ENCODE results near the gene TAP2. TPM values are rescaled to one million over a fixed set of nuclear protein-coding genes. Genes with fewer than 3 reads are reported as not detected.
A peak's percentile ranks its signal among the peaks of the same experiment; 100 is the strongest.

Gene TAP2
- total and polyA plus RNA-seq, 2 experiments from 2014 or later = 2.2 to 4.6 TPM

GRCh38 chr6:32819729-32820128 is 18.8 kb downstream of the TAP2 start:
- peak; percentile 88 for DNase-seq
- no peak overlapping the region for H2AFZ ChIP-seq
- H3F3A ChIP-seq (ENCODE audit: insufficient read depth) = no peaks in the 10 kb centered on the region
- H3K27me3 ChIP-seq (replicated peaks; ENCODE audit: insufficient read depth) = peaks cover 23% of the 10 kb centered on the region
- no peak overlapping the region for H3K4me3 ChIP-seq
- TF ChIP-seq EZH2 (IDR thresholded peaks at IDR 0.05; ENCODE audit: insufficient read depth, poor library complexity, severe bottlenecking) (no peak), EZH2phosphoT487 (IDR thresholded peaks at IDR 0.05; ENCODE audit: insufficient read depth, low read depth) (no peak)
- H3K9me2 ChIP-seq (ENCODE audit: insufficient read depth) = no peaks in the 10 kb centered on the region
- H3K27ac ChIP-seq = no peak overlapping the region
- H4K20me1 ChIP-seq (ENCODE audit: insufficient read depth) = no peaks in the 10 kb centered on the region
- H3K9me3 ChIP-seq (ENCODE audit: low read depth) = no peaks in the 10 kb centered on the region
- H3K36me3 ChIP-seq (ENCODE audit: low read depth) = no peaks in the 10 kb centered on the region
- peak overlapping the region; percentile 10 for H3K4me2 ChIP-seq (ENCODE audit: unreplicated experiment)
- H3K79me2 ChIP-seq (ENCODE audit: insufficient read depth) = no peaks in the 10 kb centered on the region
- H3K4me1 ChIP-seq (ENCODE audit: insufficient read depth) = peaks cover 9% of the 10 kb centered on the region; the same call in 1 of the 2 replicates
- WGBS, 2 experiments (ENCODE audit: low coverage in 1 of 2, low lambda C conversion rate in 2 of 2, missing lambda C conversion rate in 2 of 2) = 39 to 41% methylated on average over 3 of the region's 3 CpGs
- in situ Hi-C loops (cut with MboI) = no loop called here
- H3K9ac ChIP-seq = no peak overlapping the region

- Histone ChIP-seq H3K27me3 (replicated peaks; ENCODE audit: insufficient read depth) (peaks cover 28% of the 10 kb centered on the region), H3F3A (ENCODE audit: insufficient read depth) (no peaks in the 10 kb centered on the region), H3K27ac (no peak overlapping the region), H3K36me3 (ENCODE audit: low read depth) (no peaks in the 10 kb centered on the region), H3K4me1 (ENCODE audit: insufficient read depth) (peaks cover 9% of the 10 kb centered on the region; the same call in 1 of the 2 replicates), H3K4me2 (ENCODE audit: unreplicated experiment) (no peak overlapping the region), H2AFZ (no peak overlapping the region), H4K20me1 (ENCODE audit: insufficient read depth) (no peaks in the 10 kb centered on the region), H3K9me2 (ENCODE audit: insufficient read depth) (no peaks in the 10 kb centered on the region), H3K9ac (no peak overlapping the region), H3K79me2 (ENCODE audit: insufficient read depth) (no peaks in the 10 kb centered on the region), H3K4me3 (no peak overlapping the region), H3K9me3 (ENCODE audit: low read depth) (no peaks in the 10 kb centered on the region)
- WGBS, 2 experiments (ENCODE audit: low coverage in 1 of 2, low lambda C conversion rate in 2 of 2, missing lambda C conversion rate in 2 of 2) = 45 to 47% methylated on average over 2 of the region's 2 CpGs
- DNase-seq = no peak
- TF ChIP-seq EZH2 (IDR thresholded peaks at IDR 0.05; ENCODE audit: insufficient read depth, poor library complexity, severe bottlenecking) (no peak), EZH2phosphoT487 (IDR thresholded peaks at IDR 0.05; ENCODE audit: insufficient read depth, low read depth) (no peak)
- in situ Hi-C loops (cut with MboI) = no loop called here
These were observed 19.7 kb downstream of the TAP2 start for GRCh38 chr6:32818867-32819266.

GRCh38 chr6:32816746-32817204 is 21.8 kb downstream of the TAP2 start, which contains the start of gene HLA-DOB:
Gene HLA-DOB, minus strand, starts transcription at chr6:32817002. Its CDS starts 51 bp downstream, at chr6:32816951.
- Histone ChIP-seq H3K79me2 (ENCODE audit: insufficient read depth) (no peaks in the 10 kb centered on the region), H3K4me3 (no peak within 1 kb of the TSS), H3K4me1 (ENCODE audit: insufficient read depth) (peaks cover 9% of the 10 kb centered on the region; the same call in 1 of the 2 replicates), H3K9me2 (ENCODE audit: insufficient read depth) (no peaks in the 10 kb centered on the region), H3K36me3 (ENCODE audit: low read depth) (no peaks in the 10 kb centered on the region), H3F3A (ENCODE audit: insufficient read depth) (no peaks in the 10 kb centered on the region), H3K27ac (no peak within 1 kb of the TSS), H2AFZ (no peak within 1 kb of the TSS), H4K20me1 (ENCODE audit: insufficient read depth) (no peaks in the 10 kb centered on the region), H3K27me3 (replicated peaks; ENCODE audit: insufficient read depth) (peaks cover 42% of the 10 kb centered on the region), H3K9ac (no peak within 1 kb of the TSS), H3K4me2 (ENCODE audit: unreplicated experiment) (no peak within 1 kb of the TSS), H3K9me3 (ENCODE audit: low read depth) (no peaks in the 10 kb centered on the region)
- WGBS, 2 experiments (ENCODE audit: low coverage in 1 of 2, low lambda C conversion rate in 2 of 2, missing lambda C conversion rate in 2 of 2) = 47% methylated on average over 3 of the region's 3 CpGs
- TF ChIP-seq EZH2phosphoT487 (IDR thresholded peaks at IDR 0.05; ENCODE audit: insufficient read depth, low read depth) = no peak
- TF ChIP-seq EZH2 (IDR thresholded peaks at IDR 0.05; ENCODE audit: insufficient read depth, poor library complexity, severe bottlenecking) = no peak
- peak; percentile 26 for DNase-seq
- in situ Hi-C loops (cut with MboI) = no loop called here

- no peaks in the 10 kb centered on the region for H3K79me2 ChIP-seq (ENCODE audit: insufficient read depth)
- no peak overlapping the region for H3K9ac ChIP-seq
- DNase-seq = no peak
- H3K4me2 ChIP-seq (ENCODE audit: unreplicated experiment) = no peak overlapping the region
- H3K36me3 ChIP-seq (ENCODE audit: low read depth) = no peaks in the 10 kb centered on the region
- WGBS, 2 experiments (ENCODE audit: low coverage in 1 of 2, low lambda C conversion rate in 2 of 2, missing lambda C conversion rate in 2 of 2) = 80 to 87% methylated on average over 2 of the region's 2 CpGs
- TF ChIP-seq EZH2phosphoT487 (IDR thresholded peaks at IDR 0.05; ENCODE audit: insufficient read depth, low read depth) = no peak
- no peak for TF ChIP-seq EZH2 (IDR thresholded peaks at IDR 0.05; ENCODE audit: insufficient read depth, poor library complexity, severe bottlenecking)
- in situ Hi-C loops (cut with MboI) = no loop called here
- no peaks in the 10 kb centered on the region for H3F3A ChIP-seq (ENCODE audit: insufficient read depth)
- no peaks in the 10 kb centered on the region for H3K9me2 ChIP-seq (ENCODE audit: insufficient read depth)
- no peaks in the 10 kb centered on the region for H4K20me1 ChIP-seq (ENCODE audit: insufficient read depth)
- H3K4me3 ChIP-seq = no peak overlapping the region
- peaks cover 9% of the 10 kb centered on the region; the same call in 1 of the 2 replicates for H3K4me1 ChIP-seq (ENCODE audit: insufficient read depth)
- H3K27me3 ChIP-seq (replicated peaks; ENCODE audit: insufficient read depth) = peaks cover 42% of the 10 kb centered on the region
- H3K9me3 ChIP-seq (ENCODE audit: low read depth) = no peaks in the 10 kb centered on the region
- H2AFZ ChIP-seq = no peak overlapping the region
- H3K27ac ChIP-seq = no peak overlapping the region
These were observed 22.5 kb downstream of the TAP2 start for GRCh38 chr6:32815996-32816395.

Data from GM23248 (cell line).